ENCODE results near the gene EXOC3.

- TF ChIP-seq CTCF (IDR thresholded peaks at IDR 0.05; ENCODE audit: insufficient read depth, low read length) (no peak), POLR2AphosphoS5 (IDR thresholded peaks at IDR 0.05; ENCODE audit: low read depth) (no peak), REST (IDR thresholded peaks at IDR 0.05; ENCODE audit: insufficient replicate concordance, low read depth) (no peak), GABPA (IDR thresholded peaks at IDR 0.05; ENCODE audit: low read depth) (no peak), SPI1 (IDR thresholded peaks at IDR 0.05; ENCODE audit: borderline replicate concordance, low read depth) (no peak)
These were observed 12.6 kb upstream of the EXOC3 start for GRCh38 chr5:430214-430925.

All from HL-60 (cell line).